Effector CD4-positive, alpha-beta T cell (primary cell): Measurements from ENCODE around the gene ITPA.

Experiments used
- DNase-seq: peaks from one replicate; pipeline ENCODE4 v3.0.0-alpha.2; 2020

ITPA gene

DNA sequence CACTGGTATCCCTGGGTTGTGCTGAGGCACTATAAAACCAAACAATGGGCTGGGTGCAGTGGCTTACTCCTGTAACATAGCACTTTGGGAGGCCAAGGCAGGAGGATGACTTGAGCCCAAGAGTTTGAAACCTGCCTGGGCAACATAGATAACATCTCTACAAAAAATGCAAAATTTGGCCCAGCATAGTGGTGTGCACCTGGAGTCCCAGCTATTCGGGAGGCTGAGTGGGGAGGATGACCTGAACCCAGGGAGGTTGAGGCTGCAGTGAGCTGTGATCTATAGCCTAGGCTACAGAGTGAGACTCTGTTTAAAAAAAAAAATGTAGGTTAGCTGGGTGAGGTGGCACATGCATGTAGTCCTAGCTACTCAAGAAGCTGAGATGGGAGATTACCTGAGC is 37.4 kb downstream of the ITPA start:
- DNase-seq: no peak

DNA sequence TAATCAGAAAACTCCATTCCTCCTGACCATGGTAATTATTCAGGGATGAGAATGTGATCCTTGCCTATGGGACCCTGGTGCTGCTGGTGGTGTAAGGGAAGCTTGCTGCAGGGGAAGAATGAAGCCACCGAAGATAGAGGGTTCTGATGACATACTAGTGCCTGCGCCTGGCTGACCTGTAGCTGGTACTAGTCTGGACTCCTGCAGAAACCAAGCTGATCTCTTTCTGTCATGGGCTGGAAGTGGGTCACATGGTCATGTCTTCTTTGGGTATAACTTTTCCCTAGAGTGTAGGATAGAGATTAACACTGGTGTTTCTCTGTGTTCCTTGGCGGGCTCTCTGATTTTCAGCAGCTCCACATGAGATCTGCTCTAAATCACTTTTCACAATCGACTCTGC is 38.3 kb downstream of the ITPA start:
- DNase-seq: no peak

DNA sequence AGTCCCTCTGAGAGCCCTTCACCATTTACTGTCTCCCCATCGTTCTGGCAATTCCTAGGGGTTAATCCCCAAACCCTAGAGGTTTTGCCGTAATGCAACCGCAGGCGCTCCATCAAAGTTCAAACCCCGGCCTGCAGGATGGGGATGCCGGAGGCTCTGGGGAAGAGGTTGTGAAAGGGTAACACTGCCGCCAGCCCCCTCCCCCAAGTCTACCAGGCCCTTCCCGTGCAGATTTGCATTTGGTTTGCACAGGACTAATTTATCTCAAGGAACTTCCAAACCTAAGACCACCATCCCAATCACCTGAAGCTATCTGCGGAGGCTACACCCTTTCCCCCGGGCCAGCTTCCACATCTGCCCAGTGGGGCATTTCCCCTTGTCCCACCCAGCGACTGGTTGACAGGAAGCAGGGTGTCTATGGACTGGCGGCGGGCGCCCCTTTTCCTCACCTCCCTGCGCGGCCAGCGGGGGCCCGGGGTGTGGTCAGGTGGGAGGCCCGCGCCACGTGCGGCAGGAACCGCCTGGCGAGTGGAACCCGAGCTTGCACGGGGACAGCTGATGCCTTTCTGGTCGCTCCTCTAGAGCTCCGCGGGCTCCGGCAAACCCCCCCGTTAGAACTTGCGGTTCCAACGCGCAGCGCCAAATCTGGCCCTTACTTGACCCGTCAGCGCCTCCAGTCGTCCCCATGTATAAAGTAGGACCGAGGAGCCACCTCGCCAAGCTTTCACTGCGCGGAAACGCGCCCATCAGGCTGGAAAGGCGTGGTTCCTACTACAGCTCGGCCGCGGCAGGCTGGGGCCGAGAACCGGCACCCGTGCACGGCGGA is 39.1 kb downstream of the ITPA start:
- no peak for DNase-seq

DNA sequence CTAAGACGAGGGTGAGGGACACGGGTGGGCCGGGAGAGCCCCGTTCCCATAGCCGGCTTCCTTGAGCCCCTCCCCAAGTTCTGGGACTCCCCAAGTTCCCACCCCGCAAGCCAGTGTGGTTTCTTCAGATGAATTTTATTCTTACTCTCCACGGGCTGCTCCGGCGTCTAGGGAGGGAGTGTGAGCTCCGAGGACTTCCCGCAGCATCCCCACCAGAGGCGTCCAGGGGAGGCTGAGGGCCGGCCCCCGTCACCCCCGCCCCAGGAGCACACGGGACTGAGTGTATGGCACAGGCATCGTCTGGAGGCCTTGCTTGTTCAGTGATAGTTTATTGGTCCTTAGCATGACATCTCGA is 39.7 kb downstream of the ITPA start:
- no peak for DNase-seq

DNA sequence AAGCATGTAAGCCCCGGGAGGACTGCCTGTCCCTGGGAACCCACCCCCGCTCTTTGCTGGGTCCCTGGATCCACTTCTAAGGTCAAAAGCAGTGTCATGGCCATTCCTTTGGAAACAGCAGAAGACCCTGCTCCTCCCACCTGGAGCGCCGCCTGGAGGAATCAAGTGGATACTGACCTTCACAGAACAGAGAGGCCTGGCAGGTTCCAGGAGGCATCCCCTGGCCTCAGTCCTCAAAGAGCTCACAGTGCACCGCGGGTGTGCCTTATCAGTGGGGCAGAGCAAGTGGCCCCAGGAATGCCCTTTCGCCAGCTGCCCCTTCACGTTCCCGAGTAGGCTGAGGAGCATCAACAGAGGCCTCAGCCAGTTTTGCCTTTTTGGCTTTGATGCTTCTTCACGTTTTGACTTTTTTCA is 40.8 kb downstream of the ITPA start:
- DNase-seq: no peak

GRCh38 chr20:3251806-3252205 is 42.5 kb downstream of the ITPA start:
- no peak for DNase-seq

- no peak for DNase-seq
Measured at GRCh38 chr20:3255728-3256127, 46.4 kb downstream of the ITPA start.

DNA sequence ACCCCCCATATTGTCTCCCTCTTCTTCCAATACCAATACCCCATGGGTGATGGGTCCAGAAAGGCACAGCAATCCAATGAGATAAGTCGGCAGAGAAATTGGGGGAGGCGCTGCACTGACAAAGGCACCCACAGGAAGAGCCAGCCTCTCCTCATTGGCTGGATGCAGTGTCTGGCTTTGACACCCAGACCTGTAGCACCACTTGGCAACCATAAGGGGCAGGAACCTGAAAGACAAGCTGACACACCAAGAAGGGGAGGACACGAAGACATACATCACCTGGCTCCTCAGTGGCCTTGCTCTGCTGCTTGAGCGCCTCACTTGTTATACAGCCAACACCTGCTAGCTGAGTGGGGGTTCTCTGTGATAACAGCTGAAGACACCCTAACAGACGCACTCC is 49.1 kb downstream of the ITPA start:
- no peak for DNase-seq

DNA sequence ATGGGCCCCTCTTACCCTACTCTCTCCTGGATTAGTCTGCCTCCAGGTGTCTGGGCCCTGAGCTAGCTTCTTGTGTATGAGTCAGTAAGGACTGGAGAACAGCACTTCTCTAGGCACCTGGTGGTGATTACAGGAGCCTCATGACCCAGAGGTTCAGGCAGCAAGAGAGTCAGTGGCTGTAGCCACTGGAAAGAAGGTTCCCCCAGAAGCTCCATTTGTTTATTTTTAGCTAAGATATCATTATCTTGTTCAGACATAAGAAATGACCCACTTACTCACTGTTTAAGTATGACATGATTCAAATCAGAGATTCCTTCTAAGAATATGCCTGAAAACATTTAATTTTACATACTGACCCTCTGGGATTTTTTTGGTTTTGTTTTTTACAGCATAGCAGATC is 53.3 kb downstream of the ITPA start:
- no peak for DNase-seq

DNA sequence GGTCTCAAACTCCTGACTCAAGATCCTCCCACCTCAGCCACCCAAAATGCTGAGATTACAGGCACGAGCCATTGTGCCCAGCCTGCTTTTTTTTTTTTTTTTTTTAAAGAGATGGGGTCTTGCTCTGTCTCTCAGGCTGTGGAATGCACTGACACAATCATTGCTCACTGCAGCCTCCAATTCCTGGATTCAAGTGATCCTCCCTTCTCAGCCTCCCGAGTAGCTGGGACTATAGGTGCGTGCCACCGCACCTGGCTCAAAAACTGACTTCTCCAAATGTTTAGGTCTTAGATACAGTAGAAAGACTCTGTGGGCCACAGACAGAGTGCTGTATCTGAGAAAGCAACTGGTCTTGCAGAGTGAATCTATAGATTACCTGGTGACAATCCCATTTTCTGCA is 60.8 kb downstream of the ITPA start:
- DNase-seq: no peak

DNA sequence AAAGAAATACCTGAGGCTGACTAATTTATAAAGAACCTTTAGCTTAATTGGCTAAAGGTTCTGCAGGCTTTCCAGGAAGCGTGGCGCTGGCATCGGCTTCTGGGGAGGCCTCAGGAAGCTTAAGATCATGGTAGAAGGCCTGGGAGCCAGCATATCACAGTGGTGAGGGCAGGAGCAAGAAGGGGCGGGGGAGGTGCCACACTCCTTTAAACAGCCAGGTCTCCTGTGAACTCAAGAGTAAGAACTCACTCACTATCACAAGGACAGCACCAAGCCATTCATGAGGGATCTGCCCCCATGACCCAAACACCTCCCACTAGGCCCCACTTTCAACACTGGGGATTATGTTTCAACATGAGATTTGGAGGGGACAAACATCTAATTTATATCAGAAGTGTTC is 64.1 kb downstream of the ITPA start:
- DNase-seq: no peak
